ENCODE data around the gene ARL9. TPM values are rescaled to one million over a fixed set of nuclear protein-coding genes. Genes with fewer than 3 reads are reported as not detected.

Gene ARL9, protein sequence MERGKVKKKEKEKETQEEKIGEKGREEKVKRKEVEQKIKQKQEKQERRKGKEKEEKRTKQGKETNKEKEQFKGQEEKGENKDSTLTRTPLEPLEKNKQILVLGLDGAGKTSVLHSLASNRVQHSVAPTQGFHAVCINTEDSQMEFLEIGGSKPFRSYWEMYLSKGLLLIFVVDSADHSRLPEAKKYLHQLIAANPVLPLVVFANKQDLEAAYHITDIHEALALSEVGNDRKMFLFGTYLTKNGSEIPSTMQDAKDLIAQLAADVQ
- total RNA-seq = 0.81 TPM

DNA sequence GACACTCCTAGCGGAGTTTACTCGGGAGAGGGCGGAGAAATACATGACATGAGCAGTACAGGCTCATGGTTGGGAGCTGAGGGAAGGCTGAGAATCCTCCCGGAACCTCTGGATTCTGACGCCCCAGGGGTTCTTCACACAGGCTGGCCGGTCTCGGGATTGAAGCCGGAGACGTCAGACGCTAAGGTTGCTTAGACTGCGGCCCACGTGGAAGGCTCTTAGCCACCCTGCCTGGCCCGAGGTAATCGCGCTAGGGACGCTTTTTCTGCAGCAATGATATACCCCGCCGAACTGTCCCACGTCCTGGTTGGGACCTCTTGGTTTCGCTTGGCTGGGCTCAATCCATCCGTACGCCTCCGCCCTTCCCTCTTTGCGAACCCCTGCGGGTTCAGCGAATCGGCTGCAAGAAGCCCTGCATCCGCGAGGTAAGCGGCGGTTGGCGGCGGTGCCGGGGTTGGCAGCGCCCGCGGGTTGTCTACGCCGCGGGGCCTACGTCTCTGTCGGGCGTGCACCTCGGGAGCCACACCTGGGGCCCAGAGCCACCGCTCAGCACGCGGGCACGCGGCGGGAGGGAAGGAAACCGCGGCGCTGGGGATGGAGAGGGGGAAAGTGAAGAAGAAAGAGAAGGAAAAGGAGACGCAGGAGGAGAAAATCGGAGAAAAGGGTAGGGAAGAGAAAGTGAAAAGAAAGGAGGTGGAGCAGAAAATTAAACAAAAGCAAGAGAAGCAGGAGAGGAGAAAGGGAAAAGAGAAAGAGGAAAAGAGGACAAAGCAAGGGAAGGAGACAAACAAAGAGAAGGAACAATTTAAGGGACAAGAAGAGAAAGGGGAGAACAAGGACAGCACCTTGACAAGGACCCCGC, at the start of gene ARL9:
ARL9 (plus strand) TSS at position 523 of the 862 bp plus-strand sequence; CDS start at position 595, 72 bp downstream.
- peak; percentile 37 to 70 (median 67) for DNase-seq (ENCODE audit: low read depth in 2 of 3, low spot score in 2 of 3)

DNA sequence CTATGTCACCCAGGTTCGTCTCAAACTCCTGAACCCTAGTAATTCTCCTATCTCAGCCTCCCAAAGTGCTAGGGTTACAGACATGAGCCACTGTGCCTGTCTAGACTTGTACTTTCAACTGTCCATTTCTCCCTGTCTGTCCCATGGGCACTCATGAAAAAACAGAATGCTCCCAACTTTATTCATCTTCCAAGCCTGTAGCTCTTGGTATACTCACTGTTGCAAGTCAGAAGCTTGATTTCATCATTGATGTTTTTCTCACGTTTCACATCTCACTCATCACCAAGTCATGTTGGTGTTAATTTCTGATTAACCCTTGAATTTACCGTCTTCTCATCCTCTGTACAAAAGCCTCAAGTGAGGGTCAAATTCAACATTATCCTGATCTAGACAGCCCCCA, 45.5 kb upstream of the ARL9 start:
- no peak for DNase-seq (ENCODE audit: low read depth in 2 of 3, low spot score in 2 of 3)

DNA sequence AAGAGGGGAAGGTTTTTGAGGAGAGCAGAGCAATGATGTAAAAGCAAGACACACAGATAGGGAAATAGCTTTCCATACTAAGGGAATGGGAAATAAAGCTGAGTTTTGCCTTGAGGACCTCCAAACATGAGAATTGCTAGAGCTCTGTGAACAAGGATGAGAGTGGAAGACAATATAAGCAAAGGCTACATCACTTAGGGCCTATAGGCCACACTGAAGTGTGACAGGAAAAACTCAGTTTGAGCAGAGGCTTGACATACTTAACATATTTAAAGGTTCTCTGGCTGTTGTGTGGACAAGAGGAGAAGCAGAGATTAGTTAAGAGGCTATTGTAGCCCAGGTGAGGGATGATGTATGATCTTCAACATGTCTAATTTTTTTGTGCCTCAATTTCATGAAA, 43.4 kb upstream of the ARL9 start:
- no peak for DNase-seq (ENCODE audit: low read depth in 2 of 3, low spot score in 2 of 3)

DNA sequence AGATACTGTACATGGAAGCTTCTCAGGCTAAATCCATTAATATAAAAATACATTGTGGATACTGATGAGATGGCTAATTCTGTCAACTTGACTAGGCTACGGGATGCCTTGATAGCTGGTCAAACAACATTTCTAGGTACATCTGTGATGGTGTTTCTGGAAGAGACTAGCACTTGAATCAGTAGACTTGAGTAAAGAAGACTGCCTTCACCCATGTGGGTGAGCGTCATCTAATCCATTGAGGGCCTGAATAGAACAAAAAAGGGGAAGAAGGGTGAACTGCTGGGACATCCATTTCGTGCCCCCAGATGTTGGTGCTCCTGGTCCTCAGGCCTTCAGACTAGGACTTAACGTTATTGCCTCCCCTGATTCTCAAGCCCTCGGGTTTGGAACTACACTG, 41.9 kb upstream of the ARL9 start:
- no peak for DNase-seq (ENCODE audit: low read depth in 2 of 3, low spot score in 2 of 3)

DNA sequence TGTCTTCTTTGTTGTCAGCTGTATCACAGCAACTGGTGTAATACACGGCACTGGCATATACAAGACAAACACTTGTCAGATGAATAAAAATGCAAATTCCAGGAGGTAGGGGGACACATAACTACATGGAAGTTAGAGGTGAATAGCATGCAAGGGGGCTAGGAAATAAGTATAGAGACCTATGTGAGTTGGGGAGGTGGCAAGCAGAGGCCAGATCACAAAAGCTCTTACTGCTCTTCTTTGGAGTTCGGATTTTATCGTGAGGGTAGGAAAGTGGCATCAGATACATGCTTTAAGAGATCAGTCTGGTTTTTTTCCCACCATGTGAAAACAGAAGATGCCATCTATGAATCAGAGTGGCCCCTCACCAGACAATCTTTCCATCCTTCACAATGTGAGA, 41.0 kb upstream of the ARL9 start:
- DNase-seq (ENCODE audit: low read depth in 2 of 3, low spot score in 2 of 3) = no peak

DNA sequence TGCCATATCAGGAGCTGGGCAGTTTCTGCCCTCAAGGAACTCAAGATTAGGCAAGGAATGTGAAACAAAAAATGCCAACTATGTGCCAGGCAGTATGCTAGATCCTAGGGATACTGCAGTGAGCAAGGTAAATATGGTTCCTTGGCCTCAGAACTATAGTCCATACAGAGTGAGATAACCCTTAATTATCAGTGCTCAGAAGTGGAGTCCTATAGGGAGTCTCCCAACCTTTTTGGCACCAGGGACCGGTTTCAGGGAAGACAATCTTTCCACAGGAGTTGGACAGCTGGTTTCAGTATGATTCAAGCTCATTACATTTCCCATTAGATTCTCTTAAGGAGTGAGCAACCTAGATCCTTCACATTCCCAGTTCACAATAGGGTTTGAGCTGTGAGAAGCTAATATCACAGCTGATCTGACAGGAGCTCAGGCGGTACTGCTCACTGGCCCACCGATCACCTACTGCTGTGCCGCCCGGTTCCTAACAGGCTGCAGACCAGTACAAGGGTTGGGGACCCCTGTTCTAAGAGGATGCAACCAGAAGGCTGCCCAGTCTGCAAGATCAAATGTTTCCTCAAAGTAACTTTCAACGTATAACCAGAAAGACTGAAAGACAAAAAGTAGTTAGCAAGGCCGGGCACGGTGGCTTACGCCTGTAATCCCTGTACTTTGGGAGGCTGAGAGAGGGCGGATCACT, 39.8 kb upstream of the ARL9 start:
- no peak for DNase-seq (ENCODE audit: low read depth in 2 of 3, low spot score in 2 of 3)

DNA sequence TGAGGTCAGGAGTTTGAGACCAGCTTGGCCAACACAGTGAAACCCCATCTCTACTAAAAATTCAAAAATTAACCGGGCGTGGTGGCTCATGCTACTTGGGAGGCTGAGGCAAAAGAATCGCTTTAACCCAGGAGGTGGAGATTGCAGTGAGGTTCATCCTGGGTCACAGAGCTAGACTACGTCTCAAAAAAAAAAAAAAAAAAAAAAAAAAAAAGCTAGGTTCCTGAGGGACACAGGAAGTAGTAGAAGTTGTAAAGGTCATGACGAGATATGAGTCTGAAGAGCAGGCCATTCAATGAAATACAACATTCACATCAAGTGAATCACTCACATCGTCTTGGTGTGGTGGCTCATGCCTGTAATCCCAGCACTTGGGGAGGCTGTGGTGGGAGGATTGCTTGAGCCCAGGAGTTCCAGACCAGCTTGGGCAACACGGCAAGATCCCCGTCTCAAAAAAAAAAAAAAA, 39.3 kb upstream of the ARL9 start:
- peak in 1 of 3 donors; percentile 13 for DNase-seq (ENCODE audit: low read depth in 2 of 3, low spot score in 2 of 3)

DNA sequence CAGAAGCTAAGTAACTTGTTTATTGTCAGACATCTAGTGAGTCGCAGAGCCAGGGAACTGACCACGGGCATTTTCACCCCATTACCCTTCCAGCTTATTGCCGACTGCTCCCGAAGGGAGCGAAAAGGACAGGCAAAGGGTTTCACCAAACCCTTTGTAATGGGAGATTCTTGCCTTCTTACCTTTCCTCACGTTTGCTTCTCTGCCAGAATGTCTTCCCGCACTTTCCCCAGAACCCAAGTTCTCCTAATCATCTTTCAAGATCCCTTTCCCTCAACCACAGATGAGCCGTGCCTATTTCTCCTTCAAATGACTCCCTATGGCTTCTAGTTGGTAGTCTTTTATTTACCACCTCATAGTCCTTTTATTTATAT, 38.7 kb upstream of the ARL9 start:
- DNase-seq (ENCODE audit: low read depth in 2 of 3, low spot score in 2 of 3) = no peak

DNA sequence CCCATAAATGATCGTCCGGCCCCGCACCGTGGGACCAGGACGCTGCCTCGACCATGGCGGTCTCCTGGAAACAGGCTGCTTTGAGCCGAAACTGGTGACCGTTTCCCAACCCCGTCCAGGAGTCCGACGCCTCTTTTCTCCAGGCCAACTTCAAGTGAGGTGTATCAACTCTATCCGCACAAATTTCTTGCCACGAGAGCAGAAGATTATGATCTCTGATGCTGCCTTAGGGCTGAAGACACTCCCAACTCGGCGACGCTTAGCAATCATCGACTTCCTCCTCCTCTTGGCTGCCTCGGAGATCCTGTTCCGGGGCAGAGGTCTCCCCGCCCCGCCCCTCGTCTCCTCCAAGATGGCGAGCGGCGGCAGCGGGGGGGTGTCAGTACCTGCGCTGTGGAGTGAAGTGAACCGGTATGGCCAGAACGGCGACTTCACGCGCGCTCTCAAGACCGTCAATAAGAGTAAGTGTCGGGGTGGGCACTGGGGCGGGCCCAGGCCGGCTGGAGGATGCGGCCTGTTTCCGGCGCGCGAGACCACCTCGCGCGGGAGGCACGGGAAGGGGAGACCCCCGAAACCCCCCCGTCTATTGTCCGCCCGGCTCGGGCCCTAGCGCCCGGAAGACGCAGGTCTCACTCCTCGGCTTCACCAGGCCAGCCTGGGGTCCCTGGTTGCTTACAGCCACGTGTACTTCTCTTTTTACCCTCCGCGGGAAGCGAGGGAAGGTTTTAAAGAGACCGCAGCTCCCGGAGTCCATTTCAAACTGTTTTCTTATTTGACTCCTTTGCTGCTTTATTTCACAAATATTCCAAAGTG, 38.1 kb upstream of the ARL9 start, which contains the start of gene SRP72:
SRP72 (plus strand) TSS at position 334 of the 813 bp plus-strand sequence; CDS start at position 353, 19 bp downstream.
- DNase-seq (ENCODE audit: low read depth in 2 of 3, low spot score in 2 of 3) = peak; percentile 74 to 96 (median 91)

DNA sequence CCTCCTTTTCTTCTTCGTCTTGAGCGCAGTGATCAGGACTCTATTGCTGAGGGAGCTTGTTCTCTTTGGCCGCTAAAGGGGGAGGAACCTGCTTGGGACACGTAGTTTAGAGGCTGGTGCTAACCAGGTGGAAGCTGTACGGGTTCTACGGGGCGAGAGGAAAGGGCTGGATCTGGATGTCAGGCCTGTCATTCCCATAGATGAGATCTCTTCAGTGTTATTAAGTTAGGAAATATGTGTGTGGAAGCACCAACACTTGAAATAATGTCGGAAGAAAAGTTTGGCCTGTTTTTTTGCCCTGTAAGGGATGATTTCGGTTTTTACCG, 37.5 kb upstream of the ARL9 start:
- DNase-seq (ENCODE audit: low read depth in 2 of 3, low spot score in 2 of 3) = no peak

DNA sequence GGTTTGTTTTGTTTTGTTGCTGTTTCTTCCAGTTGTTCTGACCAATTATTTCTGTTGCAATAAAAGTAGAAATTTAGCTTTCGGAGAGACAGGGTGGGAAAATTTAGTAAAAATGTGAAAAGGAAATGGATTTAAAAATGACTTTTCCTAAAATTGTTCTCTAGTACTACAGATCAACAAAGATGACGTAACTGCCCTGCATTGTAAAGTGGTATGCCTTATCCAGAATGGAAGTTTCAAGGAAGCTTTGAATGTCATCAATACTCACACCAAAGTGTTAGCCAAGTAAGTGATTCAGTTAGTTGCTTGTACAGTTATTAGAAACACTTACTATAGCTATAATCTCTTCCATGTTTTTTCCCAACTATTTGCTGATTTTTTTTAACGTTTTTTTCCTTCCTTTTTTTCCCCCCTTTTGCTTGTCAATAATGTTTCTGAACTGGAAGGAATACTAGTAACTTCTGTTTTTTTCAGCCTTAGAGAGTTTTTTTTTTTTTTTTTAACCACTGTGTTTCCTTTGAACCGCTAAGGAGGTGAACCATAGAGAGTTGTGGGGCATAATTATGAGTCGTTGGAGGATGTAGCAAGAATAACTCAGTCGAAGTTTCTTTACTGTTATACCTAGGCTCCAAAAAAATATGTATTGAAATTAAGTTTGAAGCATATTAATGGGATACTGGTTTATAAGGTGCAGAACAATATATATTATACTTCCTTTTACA, 35.9 kb upstream of the ARL9 start:
- peak in 2 of 3 donors; percentile 15 to 50 for DNase-seq (ENCODE audit: low read depth in 2 of 3, low spot score in 2 of 3)

DNA sequence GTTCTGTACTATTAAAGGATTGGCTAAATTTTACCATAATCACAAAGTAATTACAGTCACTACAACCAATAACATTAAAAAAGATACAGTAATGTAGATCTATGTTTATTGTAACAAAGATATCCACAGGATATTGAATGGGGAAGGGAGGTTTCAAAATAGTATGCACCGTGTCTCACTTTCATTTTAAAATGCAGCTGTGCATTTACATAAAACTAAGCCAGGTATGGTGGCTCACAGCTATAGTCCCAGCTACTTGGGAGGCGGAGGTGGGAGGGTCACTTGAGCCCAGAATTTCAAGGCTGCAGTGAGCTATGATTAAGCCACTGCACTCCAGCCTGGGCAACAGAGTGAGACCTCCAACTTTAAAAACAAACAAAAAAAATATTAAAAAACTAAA, 29.7 kb upstream of the ARL9 start:
- no peak for DNase-seq (ENCODE audit: low read depth in 2 of 3, low spot score in 2 of 3)

DNA sequence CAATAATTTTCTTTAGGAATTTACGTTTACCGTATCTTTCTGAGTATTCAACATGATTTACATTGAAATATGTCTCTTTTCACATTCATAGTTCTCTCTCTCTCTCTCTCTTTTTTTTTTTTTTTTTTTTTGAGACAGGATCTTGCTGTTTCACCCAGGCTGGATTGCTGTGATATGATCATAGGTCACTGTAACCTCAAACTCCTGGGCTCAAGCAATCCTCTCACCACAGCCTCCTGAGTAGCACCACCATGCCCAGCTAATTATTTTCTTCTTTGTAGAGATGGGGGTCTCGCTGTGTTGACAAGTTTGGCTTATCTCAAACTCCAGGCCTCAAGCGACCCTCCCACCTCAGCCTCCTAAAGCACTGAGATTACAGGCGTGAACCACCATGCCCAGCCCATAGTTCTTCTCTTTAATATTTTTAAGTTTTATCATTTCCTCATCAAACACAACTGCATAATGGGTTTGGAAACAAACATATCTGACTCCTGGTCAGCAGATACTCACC, 28.3 kb upstream of the ARL9 start:
- DNase-seq (ENCODE audit: low read depth in 2 of 3, low spot score in 2 of 3) = no peak

DNA sequence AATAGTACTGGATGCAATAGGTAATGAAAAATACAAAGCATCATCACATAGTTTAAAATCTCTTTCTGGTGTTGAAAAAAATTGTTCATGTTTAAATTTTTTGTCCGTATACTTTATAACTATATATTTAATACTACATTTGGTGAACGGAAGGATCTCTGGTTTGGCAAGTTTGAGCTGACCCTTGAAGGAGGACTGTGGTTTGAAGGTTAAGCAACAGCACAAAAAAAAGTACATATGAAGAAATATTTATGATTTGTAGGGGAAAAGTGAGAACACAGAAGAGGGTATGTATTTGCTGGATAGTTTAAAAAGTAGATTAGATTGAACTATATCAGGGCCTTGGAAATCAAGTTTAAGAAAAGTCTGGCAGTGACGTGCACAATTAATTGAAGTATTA, 24.9 kb upstream of the ARL9 start:
- no peak for DNase-seq (ENCODE audit: low read depth in 2 of 3, low spot score in 2 of 3)

DNA sequence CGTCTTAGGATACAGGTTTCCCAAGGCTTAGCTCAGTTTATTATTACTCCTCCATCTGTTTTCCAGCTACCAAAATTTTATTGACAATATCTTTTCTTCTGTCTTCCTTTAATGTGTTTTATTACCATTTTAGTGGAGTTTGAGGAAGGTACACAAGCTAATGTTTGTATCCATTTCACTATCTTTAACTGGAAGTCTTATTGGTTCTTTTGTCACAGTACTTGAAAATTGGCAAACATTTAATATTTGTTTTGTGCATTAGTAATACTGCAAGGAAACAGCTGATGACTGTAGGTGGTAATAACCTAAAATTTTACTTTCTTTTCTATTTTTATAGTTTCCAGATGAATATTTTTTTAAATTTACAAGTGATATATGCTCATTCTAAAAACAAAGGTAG, 9.3 kb upstream of the ARL9 start:
- DNase-seq (ENCODE audit: low read depth in 2 of 3, low spot score in 2 of 3) = no peak

DNA sequence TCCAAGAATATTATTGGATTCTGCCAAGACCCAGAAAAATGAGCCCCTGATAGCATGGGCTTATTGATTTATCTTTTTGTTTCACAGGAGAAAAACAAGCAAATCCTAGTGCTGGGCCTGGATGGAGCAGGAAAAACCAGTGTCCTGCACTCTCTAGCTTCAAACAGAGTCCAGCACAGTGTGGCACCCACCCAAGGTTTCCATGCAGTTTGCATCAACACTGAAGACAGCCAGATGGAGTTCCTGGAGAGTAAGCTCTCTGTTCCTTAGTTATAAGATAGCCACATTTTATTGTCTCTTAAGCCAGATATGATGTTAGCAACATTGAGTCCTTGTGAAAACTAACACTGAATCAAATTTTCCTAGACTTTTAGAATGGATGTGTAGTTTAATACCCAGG, 5.5 kb downstream of the ARL9 start:
- DNase-seq (ENCODE audit: low read depth in 2 of 3, low spot score in 2 of 3) = no peak

DNA sequence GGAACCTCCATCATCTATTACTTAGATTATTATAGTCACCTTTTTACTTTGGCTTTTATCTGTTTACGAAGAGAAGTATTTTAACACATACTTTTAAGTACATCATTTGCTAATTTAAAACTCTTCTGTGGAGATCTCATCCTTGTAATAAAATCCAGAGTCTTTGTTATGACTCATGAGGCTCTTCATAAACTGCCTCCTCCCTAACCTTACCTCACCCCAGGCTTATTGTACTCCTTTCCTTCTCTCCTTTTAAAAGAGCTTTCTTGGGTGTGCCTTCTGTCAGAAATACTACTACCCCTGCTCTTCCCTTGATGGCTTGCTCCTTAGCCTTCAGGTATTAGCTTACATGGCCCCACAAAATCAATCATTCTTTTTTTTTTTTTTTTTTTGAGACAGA, 6.6 kb downstream of the ARL9 start:
- DNase-seq (ENCODE audit: low read depth in 2 of 3, low spot score in 2 of 3) = no peak

DNA sequence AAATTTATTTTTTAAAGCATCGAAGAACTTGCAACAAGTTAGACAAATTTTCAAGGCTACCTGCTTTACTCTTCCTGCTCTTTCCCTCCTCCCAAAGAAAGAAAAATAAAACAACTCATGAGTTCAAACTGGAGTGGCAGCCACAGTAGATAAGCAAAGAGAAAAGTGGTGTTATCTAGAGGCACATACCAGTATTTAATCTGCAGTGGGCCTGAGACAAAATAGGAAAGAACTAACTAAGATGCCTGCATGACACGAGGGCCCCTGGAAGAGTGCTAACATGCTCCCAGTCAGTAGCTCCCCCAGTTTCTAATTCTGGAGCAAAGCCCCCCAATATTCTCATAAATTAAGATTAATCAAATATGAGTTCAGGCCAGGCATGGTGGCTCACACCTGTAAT, 7.9 kb downstream of the ARL9 start:
- no peak for DNase-seq (ENCODE audit: low read depth in 2 of 3, low spot score in 2 of 3)

DNA sequence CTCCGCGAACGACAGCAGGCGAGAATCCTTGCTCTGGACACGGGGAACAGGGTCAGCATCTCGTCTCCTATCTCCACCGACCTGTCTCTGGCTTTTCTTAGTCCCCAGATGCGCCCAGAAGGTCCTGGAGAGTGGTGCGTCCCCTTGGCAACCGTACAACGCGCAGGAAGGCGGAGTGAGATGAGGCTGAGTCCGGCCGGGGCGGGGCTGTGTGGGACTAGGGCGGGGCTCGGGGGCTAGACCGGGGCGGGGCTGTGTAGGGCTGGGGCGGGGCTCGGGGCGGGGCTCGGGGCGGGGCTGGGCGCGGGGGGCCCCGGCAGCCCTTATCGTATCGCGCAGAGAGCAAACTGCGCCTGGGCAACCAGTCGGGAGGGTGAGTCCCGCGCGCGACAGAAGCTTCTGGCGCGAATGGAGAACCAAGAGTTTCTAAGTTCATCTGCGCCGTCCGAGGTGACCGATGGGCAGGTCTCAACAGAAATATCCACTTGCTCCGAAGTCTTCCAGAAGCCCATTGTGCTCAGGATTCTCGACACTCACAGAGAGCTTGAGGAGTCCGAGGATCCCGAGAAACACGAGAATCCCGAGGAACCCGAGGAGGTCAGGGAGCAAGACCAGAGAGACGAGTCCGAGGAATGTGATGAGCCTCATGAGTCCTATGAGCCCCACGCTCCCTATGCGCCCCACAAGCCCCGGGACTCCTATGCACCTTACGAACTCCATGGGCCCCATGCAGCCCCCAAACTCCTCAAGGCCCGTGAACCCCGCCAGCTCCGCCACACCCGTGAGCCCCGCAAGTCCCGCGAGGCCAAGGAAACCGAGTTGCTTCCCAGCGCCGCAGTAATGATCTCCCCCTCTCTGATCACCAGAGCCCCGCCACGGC, 24.9 kb downstream of the ARL9 start:
- DNase-seq (ENCODE audit: low read depth in 2 of 3, low spot score in 2 of 3) = peak; percentile 36 to 82 (median 79)

Data from hematopoietic multipotent progenitor cell (in vitro differentiated cells).